ENCODE data around the gene SIVA1.

DNA sequence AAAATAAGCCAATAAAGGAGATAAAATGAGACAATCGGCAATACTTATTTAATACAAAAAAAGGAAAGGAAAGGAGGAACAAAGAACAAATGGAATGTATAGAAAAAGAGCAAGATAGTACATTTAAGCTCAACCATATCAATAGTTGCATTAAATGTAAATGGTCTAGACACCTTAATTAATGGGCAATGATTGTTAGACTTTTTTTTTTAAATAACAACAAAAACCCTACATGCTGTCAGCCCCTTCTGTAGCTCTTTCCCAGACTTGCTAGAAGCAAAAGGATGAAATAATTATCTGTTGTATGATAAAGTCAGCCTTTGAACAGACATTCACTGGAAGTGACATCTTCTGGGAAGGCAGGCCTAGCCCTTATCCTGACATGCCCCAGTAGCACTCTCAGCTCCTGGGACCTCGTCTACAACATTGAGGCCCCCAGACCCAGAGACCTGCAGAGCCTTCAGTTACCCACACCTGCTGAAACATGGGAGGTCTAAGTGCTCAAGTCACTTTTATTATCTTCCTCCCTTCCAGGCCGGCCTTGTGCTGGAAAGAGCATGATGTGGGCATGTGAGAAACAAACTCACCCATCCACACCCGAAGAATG lies 13.4 kb downstream of the SIVA1 start:
- TF ChIP-seq SP1 (IDR thresholded peaks at IDR 0.05): no peak
- TF ChIP-seq, protein P1, sequence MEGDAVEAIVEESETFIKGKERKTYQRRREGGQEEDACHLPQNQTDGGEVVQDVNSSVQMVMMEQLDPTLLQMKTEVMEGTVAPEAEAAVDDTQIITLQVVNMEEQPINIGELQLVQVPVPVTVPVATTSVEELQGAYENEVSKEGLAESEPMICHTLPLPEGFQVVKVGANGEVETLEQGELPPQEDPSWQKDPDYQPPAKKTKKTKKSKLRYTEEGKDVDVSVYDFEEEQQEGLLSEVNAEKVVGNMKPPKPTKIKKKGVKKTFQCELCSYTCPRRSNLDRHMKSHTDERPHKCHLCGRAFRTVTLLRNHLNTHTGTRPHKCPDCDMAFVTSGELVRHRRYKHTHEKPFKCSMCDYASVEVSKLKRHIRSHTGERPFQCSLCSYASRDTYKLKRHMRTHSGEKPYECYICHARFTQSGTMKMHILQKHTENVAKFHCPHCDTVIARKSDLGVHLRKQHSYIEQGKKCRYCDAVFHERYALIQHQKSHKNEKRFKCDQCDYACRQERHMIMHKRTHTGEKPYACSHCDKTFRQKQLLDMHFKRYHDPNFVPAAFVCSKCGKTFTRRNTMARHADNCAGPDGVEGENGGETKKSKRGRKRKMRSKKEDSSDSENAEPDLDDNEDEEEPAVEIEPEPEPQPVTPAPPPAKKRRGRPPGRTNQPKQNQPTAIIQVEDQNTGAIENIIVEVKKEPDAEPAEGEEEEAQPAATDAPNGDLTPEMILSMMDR (IDR thresholded peaks at IDR 0.05; ENCODE audit: low read depth, low read length, missing input control): no peak
- TF ChIP-seq, protein P2, sequence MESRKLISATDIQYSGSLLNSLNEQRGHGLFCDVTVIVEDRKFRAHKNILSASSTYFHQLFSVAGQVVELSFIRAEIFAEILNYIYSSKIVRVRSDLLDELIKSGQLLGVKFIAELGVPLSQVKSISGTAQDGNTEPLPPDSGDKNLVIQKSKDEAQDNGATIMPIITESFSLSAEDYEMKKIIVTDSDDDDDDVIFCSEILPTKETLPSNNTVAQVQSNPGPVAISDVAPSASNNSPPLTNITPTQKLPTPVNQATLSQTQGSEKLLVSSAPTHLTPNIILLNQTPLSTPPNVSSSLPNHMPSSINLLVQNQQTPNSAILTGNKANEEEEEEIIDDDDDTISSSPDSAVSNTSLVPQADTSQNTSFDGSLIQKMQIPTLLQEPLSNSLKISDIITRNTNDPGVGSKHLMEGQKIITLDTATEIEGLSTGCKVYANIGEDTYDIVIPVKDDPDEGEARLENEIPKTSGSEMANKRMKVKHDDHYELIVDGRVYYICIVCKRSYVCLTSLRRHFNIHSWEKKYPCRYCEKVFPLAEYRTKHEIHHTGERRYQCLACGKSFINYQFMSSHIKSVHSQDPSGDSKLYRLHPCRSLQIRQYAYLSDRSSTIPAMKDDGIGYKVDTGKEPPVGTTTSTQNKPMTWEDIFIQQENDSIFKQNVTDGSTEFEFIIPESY (IDR thresholded peaks at IDR 0.05): no peak
- TF ChIP-seq TAF1 (conservative IDR thresholded peaks at IDR 0.05): no peak
- TF ChIP-seq NR2F2 (IDR thresholded peaks at IDR 0.05): no peak
